DOHH2 (cell line): ENCODE measurements around the gene MMP15.

Experiments used
- H3F3A ChIP-seq: fragments of 200-600 bp; sonication (generic), shearing (Covaris generic); 2 replicates; pipeline ENCODE4 v1.6.0; 2016; ENCODE audit warnings: antibody characterized with exemption, mild to moderate bottlenecking; ENCODE audit not compliant: control insufficient read depth, insufficient read depth
- H3K27ac ChIP-seq: fragments of 200-600 bp; sonication (generic); 2 replicates; pipeline ENCODE4 v1.5.1; 2014; ENCODE audit warnings: low read depth, mild to moderate bottlenecking, low read length, moderate library complexity
- H3K27me3 ChIP-seq: fragments of 200-600 bp; sonication (generic); 2 replicates; pipeline ENCODE4 v1.6.1; 2014; ENCODE audit warnings: mild to moderate bottlenecking, low read length, mixed read lengths; ENCODE audit not compliant: control insufficient read depth
- H3K36me3 ChIP-seq: fragments of 200-600 bp; sonication (generic); 2 replicates; pipeline ENCODE4 v1.6.1; 2014; ENCODE audit warnings: mild to moderate bottlenecking, low read length, moderate library complexity, mixed read lengths; ENCODE audit not compliant: control insufficient read depth
- H3K4me1 ChIP-seq: fragments of 200-600 bp; sonication (generic); 2 replicates; pipeline ENCODE4 v1.6.1; 2014; ENCODE audit warnings: mild to moderate bottlenecking, low read length, mixed read lengths; ENCODE audit not compliant: control insufficient read depth
- H3K4me2 ChIP-seq: fragments of 200-600 bp; sonication (generic); 2 replicates; pipeline ENCODE4 v1.6.0; 2014; ENCODE audit warnings: mild to moderate bottlenecking, low read length, moderate library complexity
- H3K4me3 ChIP-seq: fragments of 200-600 bp; sonication (generic); 2 replicates; pipeline ENCODE4 v1.5.1; 2014; ENCODE audit warnings: mild to moderate bottlenecking, low read length, mixed read lengths
- H3K79me2 ChIP-seq: fragments of 200-600 bp; sonication (generic); 2 replicates; pipeline ENCODE4 v1.6.1; 2014; ENCODE audit warnings: mild to moderate bottlenecking, low read length, mixed read lengths; ENCODE audit not compliant: control insufficient read depth
- H3K9me2 ChIP-seq: fragments of 200-600 bp; sonication (generic); replicated peaks from 2 replicates; pipeline ENCODE4 v1.6.1; 2014; ENCODE audit warnings: mild to moderate bottlenecking, low read length, mixed read lengths; ENCODE audit not compliant: control insufficient read depth
- H3K9me3 ChIP-seq: fragments of 200-600 bp; sonication (generic); 2 replicates; pipeline ENCODE4 v1.6.1; 2014; ENCODE audit warnings: antibody characterized with exemption, low read length, mixed read lengths; ENCODE audit not compliant: control insufficient read depth, insufficient read depth
- H4K20me1 ChIP-seq: fragments of 200-600 bp; sonication (generic); 2 replicates; pipeline ENCODE4 v1.6.0; 2014; ENCODE audit warnings: low read depth, mild to moderate bottlenecking, antibody characterized with exemption, low read length, moderate library complexity; ENCODE audit not compliant: control insufficient read depth, insufficient read depth
- EZH2phosphoT487 ChIP-seq: fragments of 200-600 bp; sonication (generic); IDR thresholded peaks from 2 replicates; pipeline ENCODE4 v1.6.1; 2017; ENCODE audit warnings: borderline replicate concordance, mild to moderate bottlenecking, antibody characterized with exemption, low read length, moderate library complexity, mixed read lengths
- TF ChIP-seq, protein P1 (sequence below): fragments of 200-600 bp; sonication (generic); IDR thresholded peaks from one replicate; pipeline ENCODE4 v1.5.1; 2014; ENCODE audit warnings: antibody characterized with exemption, mild to moderate bottlenecking, low read depth, low read length; ENCODE audit not compliant: poor library complexity, severe bottlenecking

MMP15 gene

DNA sequence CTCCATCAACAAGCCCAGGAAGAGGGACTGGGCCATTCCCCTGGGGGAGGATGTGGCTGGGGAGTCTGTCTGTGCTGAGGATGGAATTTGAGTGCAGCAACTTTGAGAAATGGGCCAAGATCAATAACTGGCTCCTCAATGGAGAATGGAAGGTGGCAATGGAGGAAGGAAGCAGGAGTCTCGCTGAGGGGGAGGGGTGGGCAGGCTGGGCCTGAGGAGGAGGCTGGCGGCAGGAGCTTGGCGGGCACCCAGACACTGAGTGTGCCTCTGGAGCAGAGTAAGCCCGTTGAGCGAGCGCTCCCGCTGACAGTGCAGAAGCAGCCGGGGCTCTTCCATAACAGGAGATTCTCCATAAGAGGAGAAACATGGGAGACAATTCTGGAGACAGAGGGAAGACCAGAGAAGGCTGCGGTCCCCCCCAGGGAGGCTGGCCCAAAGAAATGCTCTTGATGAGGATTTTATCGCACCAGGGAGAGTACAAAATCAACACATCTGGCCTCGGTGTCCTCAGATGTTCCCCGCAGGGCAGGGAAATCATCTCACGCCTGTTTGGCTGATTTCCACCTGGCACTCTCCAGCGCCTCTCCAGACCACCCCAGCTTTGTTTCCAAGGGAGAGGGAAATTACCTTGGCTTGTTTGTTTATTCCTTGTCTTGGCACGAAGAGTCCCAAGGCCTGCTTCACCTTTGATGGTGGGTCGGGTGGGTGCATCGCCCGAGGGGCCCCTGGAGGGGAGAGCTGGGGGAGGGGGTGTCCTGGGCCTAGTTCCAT is 2.8 kb upstream of the MMP15 start:
- Histone ChIP-seq H3K27ac (no peak overlapping the region), H3K4me2 (no peak overlapping the region), H3F3A (peaks cover 6% of the 10 kb centered on the region; the same call in 1 of the 2 replicates), H3K36me3 (no peaks in the 10 kb centered on the region), H4K20me1 (no peaks in the 10 kb centered on the region), H3K9me2 (no peaks in the 10 kb centered on the region), H3K4me1 (peaks cover 37% of the 10 kb centered on the region), H3K4me3 (no peak overlapping the region), H3K79me2 (no peaks in the 10 kb centered on the region; the same call in 1 of the 2 replicates), H3K9me3 (no peaks in the 10 kb centered on the region), H3K27me3 (peaks cover 16% of the 10 kb centered on the region)
- TF ChIP-seq, protein P1, sequence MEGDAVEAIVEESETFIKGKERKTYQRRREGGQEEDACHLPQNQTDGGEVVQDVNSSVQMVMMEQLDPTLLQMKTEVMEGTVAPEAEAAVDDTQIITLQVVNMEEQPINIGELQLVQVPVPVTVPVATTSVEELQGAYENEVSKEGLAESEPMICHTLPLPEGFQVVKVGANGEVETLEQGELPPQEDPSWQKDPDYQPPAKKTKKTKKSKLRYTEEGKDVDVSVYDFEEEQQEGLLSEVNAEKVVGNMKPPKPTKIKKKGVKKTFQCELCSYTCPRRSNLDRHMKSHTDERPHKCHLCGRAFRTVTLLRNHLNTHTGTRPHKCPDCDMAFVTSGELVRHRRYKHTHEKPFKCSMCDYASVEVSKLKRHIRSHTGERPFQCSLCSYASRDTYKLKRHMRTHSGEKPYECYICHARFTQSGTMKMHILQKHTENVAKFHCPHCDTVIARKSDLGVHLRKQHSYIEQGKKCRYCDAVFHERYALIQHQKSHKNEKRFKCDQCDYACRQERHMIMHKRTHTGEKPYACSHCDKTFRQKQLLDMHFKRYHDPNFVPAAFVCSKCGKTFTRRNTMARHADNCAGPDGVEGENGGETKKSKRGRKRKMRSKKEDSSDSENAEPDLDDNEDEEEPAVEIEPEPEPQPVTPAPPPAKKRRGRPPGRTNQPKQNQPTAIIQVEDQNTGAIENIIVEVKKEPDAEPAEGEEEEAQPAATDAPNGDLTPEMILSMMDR = no peak
- no peak for TF ChIP-seq EZH2phosphoT487

DNA sequence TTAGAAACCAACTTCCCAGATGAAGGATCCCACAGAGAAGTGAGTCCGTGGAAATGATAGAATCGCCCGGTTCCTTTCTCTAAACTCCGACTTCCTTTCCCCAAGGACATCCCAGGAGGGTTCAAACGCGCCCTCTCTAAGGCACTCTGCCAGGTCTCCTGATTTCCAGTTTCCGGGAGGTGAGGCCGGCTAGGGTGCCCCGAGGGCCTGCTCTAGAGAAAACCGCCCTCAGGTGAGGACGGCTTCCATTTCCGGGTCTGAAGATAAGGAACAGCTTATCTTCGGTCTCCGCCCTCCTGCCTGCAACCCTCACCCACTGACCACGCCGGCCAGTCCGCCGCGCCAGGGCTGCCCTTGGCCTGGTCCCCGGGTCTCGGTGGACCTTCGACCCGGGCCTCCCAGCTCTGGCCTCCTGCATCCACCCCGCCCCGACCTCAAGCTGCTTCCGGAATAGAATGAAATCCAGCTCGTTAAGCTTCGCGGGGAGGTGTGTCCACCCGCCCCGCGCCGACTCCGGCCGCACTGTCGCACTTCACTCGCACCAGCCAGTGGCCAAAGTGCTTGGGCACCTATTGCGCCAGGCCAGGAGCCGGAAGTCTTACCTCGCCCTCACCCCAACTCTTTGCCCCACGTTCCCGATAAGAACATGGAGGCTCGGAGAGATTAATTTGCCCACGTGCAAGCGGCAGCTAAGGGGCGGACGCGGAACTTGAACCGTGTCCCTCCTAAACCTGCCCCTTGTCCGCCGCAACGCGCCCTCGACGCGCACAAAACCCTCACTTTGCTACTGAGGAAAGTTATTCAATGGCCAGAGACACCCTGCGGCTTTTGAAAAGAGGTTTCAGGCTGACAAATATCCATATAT is 836 bp upstream of the MMP15 start:
- Histone ChIP-seq H3K4me1 (peaks cover 37% of the 10 kb centered on the region), H3K9me2 (no peaks in the 10 kb centered on the region), H3K4me2 (peak overlapping the region; percentile 79), H3K27me3 (peaks cover 16% of the 10 kb centered on the region), H3F3A (peaks cover 6% of the 10 kb centered on the region; the same call in 1 of the 2 replicates), H3K4me3 (peak overlapping the region; percentile 74), H3K79me2 (no peaks in the 10 kb centered on the region; the same call in 1 of the 2 replicates), H3K27ac (no peak overlapping the region), H4K20me1 (no peaks in the 10 kb centered on the region), H3K9me3 (no peaks in the 10 kb centered on the region), H3K36me3 (no peaks in the 10 kb centered on the region)
- TF ChIP-seq EZH2phosphoT487 = no peak
- TF ChIP-seq, protein P1 = no peak

DNA sequence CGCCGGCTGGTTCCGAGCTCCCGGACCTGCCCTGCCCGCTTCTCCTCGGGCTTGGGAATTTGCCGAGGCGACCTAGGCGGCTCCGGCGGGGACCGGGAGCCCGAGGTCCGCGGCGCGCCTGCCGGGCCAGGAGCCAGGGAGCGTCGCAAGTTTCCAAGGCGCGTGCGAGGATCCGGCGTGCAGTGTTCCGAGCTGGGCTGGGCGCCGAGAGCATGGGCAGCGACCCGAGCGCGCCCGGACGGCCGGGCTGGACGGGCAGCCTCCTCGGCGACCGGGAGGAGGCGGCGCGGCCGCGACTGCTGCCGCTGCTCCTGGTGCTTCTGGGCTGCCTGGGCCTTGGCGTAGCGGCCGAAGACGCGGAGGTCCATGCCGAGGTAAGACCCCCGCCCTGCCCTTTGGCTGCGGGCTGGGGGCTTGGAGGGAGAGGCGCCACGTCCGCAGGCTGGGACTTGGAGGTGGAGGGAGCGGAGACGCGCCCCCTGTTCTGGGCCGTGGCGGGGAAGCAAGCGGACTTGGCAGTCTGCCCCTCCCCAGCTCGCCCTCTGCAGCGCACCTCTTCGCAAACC is 668 bp downstream of the MMP15 start:
- H3K4me2 ChIP-seq = peak overlapping the region; percentile 79
- no peak overlapping the region for H3K27ac ChIP-seq
- TF ChIP-seq, protein P1 = no peak
- TF ChIP-seq EZH2phosphoT487 = no peak
- H3K4me3 ChIP-seq = peak overlapping the region; percentile 74
- H4K20me1 ChIP-seq = no peaks in the 10 kb centered on the region
- H3K9me2 ChIP-seq = no peaks in the 10 kb centered on the region
- H3K9me3 ChIP-seq = no peaks in the 10 kb centered on the region
- no peaks in the 10 kb centered on the region for H3K36me3 ChIP-seq
- H3F3A ChIP-seq = 0 out of 2 replicates have a peak, but pooled peaks cover 3% of the 10 kb centered on the region
- peaks cover 16% of the 10 kb centered on the region for H3K27me3 ChIP-seq
- peaks cover 23% of the 10 kb centered on the region for H3K4me1 ChIP-seq
- no peaks in the 10 kb centered on the region; the same call in 1 of the 2 replicates for H3K79me2 ChIP-seq
